Occipital lobe (tissue), 2 donors: Measurements from ENCODE around the gene BCO1. TPM values are rescaled to one million over a fixed set of nuclear protein-coding genes. Genes with fewer than 3 reads are reported as not detected.

Experiments used
- DNase-seq: peaks from one replicate; lab custom pipeline; 2025; lab: John Stamatoyannopoulos, UW
- total RNA-seq: library from RNA; depleted of rRNA; stranded (reverse); fragments of >200 nt; gene quantifications from one replicate; pipeline ENCODE4 v1.2.3, GENCODE V29; 2014

BCO1 gene
- total RNA-seq, 1 donor from 2014 or later: 0.31 TPM

DNA sequence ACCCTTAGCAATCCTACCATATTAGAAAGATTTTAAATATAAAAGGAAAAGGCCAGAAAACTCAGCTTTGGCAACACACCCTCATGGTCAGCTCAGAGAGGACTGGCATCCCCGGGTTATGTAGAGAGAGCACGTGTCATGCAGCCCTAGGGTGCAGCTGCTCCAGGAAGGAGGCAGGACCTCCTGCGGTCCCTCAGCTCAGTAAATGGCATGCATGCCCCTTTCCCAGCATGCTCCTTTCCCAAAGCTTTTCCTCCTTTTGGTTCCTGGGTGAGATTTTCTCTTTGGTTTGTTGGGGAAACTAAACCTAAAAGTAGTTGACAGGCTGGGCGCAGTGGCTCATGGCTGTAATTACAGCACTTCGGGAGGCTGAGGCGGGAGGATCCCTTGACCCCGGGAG lies 80.2 kb downstream of the BCO1 start:
- no peak for DNase-seq

DNA sequence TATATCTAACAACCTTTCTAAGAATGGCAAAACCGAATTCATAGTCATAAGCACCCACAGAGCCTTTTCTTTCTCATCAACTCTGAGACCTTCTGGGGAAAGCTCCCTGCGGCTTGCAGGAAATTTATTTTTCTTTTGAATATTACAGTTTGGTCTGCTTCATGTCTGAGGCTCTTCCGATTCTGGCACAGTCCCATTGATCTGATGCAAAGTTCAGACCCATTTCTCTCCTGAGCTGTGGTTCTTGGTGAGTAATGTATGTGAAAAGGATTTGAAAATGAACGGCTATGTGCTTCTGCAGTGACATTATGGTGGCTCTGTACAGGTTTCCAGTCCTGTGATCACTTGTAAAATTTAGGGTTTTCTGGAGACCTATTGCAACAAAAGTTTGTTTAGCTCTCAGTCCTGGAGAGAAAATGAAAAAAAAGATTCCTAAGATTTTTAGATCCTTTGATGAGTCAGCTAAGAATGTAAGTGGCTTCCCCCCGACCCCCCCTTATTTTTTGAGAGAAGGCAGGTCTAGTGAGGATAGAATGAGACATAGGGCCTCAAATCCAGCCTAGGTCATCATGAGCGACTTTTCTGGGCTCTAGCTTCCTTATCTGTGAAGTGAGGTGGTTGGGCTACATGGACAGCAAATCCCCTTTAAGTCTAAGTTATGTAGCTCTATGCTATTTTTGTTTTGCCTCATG lies 80.9 kb downstream of the BCO1 start:
- DNase-seq: no peak

DNA sequence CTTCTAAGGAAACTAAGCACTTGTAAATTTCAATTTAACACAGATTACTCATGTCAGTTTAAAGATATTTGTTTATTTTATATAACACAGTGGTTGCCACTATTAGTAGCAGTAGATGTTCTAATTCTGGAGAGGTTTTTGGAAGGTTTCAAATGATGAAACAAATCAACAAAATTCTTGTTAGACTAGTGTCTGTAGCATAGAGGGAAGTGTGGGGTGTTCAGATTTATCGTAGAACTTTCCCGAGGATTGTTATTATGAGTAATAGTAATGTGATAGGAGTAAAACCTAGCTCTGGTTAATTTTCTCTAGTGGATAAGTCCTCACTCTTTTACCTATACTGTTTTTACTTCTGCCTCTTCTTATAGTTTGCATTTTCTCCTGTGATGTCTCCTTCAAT lies 82.5 kb downstream of the BCO1 start:
- no peak for DNase-seq

DNA sequence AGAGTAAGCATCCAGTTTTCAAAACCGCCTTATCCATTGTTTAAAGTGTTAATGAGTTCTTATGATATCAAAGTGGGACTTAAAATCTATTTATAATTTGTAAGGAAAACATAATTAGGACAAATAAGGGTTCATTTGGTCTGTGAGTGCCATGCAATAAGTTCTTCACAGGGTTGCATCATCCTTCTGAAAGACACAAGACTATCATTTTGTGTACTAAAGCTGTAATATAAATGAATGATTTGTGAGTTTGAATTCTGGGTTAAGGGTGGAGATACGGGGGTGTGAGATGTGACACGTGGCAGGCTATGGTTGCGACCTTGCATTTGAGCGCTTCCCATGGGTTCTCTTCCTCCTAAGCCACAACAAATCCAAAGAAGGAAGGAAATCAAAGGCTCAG lies 83.0 kb downstream of the BCO1 start:
- DNase-seq: no peak

DNA sequence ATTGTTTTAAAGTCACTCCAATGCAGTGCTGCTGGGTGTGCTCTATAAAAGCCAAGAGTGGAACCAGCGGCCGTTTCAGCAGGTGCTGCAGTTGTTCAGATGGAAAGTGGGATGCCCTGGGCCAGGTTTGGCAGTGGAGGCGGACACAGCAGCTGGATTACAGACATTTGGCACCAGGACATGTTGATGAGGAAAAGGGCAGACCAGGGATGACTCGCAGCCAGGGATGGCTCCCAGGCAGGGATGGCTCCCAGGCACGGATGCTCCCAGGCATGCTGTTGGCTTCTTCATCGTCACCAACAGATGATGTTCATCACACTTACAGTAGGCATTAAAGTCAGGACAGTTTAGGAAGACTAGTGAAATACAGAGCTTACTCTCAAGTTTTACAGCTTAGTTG lies 86.3 kb downstream of the BCO1 start:
- DNase-seq: no peak

DNA sequence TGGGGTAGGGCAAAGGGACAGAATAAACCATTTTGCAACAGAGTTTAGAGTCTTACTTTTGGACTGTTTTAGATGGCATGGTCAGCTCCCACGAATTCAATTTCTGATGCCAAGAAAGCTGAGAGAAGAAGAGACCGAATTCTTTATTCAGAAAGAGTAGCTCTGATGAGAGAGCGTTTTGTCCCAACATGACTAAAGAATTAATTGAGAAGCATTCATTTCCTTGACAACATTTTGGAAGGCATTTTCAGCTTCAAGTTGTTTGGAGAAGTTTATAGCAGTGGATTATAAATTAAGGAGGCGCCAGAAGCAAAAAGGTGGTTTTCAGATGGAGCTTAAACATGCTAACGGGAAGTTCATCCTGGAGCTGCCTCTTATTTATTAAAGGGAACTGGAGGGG lies 88.5 kb downstream of the BCO1 start:
- no peak for DNase-seq

DNA sequence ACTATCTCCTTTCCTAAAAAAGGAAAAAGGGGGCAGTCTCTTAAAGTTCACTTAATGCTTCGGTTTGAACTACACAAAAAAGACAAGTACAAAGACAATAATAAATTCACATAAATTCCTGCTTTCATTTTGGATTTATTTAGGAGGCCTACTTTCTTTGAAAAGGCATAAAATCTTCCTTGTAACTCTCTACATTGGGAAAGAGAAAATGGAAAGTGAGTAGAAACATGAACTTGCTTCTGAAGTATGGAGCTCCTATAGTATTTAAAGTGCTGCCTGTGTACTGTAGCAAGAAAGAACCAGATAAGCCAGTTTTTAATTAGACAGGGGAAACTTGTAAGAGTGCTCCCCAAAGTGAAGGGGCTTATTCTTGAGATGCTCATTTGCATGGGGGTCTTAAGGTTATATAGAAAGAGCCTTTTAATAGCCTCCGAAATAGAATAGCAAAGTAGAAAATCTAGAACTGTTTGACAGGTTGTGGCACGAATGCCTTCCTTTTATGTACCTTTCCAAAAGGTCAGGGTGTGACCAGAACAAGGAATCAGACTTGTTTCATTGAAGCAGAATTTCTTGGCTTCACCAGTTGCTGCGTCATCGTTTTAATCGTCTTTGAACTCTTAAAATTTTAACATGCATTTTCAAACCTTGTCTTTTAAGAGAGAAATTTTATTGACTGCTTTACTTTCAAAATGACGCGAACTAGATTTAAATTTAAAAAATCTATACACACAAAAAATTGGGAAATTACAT lies 89.1 kb downstream of the BCO1 start:
- DNase-seq: no peak

DNA sequence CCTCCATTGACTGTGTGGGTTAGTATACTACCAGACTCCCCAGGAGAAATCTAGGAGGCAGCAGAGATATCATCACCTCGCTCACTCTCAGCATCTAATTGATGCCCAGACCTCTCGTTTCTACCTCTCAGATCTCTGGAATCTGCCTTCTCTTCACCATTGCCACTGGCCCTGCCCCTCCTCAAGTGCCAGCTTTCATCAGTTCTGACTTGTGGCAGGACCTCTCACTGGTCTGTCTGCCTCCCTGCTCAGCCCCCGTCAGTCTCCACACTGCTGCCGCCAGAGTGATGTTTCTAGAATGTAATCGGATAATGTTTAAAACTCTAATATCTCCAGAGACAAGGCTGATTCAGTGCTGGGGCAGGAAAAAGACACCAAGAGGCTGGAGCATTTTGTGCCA lies 91.5 kb downstream of the BCO1 start:
- DNase-seq: no peak

DNA sequence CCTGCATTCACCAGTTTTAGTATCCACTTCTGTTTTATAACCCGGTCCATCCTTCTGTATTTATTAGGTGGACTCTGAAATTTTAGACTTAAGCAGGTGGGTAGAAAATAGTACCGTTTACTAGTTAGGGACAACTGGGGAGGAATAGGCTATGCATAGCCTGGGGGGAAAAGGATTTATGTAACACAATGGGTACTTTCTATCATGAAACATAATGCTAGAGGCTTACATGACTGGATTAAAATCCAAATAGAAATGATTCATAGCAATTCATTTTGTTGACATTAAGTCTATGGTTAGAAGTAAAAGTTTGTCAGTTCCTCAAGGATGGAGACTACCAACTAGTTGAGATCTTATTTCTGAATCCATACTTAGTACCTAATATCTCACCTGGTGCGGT lies 94.9 kb downstream of the BCO1 start:
- DNase-seq: no peak

DNA sequence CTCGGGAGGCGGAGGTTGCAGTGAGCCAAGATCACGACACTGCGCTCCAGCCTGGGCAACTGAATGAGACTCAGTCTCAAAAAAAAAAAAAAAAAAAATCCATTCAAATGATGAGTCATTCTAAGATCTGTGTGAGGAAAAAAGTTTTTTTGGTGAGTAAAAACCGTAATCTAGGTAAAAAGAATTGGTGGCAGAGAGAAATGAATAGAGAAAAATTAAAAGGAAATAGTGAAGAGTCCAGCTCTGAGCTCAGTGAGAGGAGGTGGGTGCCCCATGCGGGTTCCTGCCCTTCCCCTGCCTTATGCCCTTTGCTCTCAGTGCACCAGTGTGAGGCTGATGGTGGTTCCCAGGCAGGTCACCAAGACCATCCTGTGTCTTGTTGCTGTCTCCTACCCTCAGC lies 97.2 kb downstream of the BCO1 start:
- no peak for DNase-seq

DNA sequence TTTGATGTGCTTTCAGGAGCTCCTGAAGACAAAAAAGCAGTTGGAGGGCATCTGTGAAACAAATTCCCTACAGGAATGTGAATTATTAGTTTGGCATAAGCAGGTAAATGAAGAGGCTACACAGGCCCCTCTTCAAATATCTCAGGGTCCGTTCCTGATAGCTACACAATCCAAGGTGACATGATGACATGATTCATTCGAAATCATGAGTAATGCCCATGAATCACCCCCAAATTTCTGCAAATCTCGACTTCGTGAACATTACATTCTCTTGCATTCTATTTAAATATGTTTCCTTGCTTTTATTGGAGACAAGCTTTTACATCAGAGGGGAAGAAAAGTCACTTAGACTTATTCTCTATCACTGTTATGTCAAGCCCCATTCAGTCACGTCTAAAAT lies 98.6 kb downstream of the BCO1 start:
- DNase-seq: no peak

Other genes with a start within 250 kb of the BCO1 start
- 20.3 TPM for gene CMC2, start 231.8 kb upstream of the BCO1 start, total RNA-seq
- gene CENPN, start 231.5 kb upstream of the BCO1 start, total RNA-seq: 5.3 TPM
- gene ATMIN, start 202.8 kb upstream of the BCO1 start, total RNA-seq: 88.3 TPM
- gene C16orf46, start 161.5 kb upstream of the BCO1 start, total RNA-seq: 1.4 TPM
- gene GCSH, start 142.3 kb upstream of the BCO1 start, total RNA-seq: 18.2 TPM
- 33.7 TPM for gene GAN, start 76.3 kb downstream of the BCO1 start, total RNA-seq
- 22.9 TPM for gene CMIP, start 206.1 kb downstream of the BCO1 start, total RNA-seq